SHP77 treated with DMSO at 0.1 percent for 48 hours (cell line): Measurements from ENCODE around the gene MAD1L1.
"Not testable (repeated sequence)": the region's sequence is repeated elsewhere in the genome, so short reads cannot be mapped to it uniquely, and the experiment has no call there.

Source experiments
- DNase-seq: peaks from one replicate; lab custom pipeline; 2025; lab: John Stamatoyannopoulos, UW

The MAD1L1 gene

DNA sequence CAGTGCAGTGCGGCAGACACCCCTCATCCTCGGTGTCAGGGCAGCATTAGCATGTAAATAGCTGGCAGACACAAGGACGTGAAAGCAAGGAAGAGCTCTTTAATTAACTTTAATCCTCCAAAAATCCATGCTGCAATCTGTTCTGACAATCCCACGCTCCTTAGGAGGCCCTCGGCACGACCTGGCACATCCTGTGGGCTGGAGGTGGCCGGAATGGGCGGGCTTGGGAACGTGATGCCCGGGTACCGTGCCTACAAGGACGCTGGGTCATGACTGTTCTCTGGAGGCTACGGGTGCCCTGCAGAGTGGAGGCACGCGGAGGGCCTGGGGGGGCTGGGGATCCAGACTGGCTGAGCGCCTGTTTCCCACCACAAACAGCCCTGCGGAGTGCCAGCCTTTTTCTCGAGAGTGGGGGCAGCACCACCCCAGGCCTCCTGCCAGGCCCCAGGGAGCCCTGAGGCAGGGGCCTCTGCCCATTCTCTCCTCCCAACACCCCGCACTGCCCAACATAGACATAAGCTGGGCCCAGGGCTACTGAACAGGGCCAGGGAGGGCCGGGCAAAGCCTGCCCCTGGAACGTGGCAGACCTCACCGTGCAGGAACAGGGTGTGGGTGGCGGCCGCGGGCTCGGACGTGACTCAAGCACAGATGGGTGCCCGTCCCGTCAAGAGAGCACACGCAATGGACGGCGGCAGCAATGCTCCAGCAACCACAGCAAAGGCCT, 189.3 kb downstream of the MAD1L1 start:
- DNase-seq, result no peak

DNA sequence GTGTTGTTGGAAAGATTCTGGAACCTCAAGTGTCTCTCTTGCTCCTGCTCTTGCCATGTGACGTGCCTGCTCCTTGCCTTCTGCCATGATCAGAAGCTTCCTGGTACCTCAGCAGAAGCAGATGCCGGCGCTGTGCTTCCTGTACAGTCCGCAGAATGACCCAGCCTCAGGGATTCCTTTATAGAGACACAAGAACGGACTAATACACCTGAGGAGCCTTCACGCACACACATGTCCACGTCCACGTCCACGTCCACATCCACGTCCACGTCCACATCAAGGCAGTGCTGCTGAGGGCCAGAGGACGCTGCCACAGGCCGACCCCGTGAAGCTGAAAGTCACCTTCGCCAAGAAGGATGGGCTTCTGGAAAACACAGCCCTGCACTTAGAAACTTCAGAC, 190.1 kb downstream of the MAD1L1 start:
- DNase-seq, result no peak

DNA sequence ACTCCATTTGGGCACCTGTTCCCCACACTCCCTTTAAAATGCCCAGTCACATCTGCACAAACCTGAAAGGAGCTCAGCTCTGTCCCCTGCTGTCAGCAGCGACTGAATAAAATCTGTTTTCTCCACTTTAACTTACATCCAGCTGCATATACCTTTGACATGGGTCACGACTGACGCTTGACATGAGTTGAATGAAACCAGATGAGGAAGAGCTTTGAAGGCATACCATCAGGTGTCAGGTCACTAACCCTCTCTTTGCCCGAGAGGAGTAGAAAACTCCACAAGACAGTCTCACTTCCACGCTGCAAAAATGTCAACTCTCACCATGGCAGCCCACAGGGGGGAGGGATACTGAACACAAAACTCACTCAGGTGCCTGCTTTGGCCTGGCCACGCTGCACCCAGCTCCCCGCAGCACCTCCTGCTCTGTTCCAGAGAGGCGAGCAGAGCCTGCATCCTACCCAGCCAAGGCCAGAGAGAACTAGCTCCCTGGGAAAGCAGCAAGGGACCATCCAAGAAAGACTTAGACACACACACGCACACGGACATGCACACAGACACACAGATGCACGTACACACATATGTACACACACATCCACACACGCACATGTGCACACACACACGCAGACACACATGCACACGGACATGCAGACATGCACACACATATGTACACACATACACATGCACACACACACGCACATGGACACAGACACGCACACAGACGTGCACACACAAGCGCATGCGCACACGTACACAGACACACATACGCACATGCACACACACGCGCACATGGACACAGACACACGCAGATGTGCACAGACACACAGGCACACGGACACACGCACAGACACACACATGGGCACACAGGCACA, 191.0 kb downstream of the MAD1L1 start:
- DNase-seq, result no peak

DNA sequence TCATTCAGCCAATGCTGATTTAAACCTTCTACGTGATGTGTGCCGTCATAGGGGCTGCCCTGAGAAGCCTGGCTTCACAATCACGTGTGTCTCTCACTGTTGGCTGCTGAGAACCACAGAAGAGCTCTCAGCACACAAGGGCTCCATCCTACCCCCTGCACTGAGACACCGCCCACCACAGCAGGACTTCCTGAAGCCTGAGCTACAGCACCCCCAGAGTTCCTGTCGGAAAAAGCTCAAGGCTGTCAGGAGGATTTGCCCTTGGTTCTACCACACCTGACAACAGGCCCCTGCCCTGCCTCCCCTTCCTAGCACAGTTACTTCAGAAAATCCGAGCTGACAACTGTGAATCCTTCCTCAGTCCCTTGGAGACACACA, 191.9 kb downstream of the MAD1L1 start:
- DNase-seq, result no peak

DNA sequence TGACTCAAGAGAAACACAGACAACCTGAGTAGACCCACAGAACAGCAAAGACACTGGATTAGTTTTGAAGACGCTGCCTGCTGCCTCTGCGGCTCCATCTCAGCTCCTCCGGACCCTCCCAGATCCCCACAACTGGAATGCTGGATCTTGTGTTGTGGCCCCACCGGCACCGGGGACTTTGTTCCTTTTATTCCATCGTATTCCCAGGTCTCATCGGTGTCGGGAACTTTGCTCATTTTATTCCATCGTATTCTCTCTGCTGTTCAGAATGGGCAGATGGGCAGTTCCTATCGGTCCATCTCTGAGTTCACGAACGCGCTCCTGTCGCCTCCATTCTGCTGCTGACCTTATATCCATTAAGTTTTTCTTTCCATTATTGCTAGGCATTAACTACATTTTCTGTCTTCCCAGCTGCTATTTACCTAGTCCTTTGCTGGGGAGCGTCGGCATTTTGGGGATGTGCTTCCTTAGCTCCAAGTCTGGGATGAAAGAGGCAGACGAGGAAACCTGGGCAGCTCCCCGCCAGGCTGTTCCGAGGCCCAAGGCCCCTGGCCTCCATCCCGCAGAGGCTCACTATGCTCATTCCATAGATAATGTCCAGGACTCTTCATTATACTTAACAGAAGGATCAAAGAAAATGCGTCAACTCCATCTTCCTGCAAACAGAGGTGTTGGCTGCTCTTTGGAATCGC, 192.4 kb downstream of the MAD1L1 start:
- DNase-seq, result no peak

DNA sequence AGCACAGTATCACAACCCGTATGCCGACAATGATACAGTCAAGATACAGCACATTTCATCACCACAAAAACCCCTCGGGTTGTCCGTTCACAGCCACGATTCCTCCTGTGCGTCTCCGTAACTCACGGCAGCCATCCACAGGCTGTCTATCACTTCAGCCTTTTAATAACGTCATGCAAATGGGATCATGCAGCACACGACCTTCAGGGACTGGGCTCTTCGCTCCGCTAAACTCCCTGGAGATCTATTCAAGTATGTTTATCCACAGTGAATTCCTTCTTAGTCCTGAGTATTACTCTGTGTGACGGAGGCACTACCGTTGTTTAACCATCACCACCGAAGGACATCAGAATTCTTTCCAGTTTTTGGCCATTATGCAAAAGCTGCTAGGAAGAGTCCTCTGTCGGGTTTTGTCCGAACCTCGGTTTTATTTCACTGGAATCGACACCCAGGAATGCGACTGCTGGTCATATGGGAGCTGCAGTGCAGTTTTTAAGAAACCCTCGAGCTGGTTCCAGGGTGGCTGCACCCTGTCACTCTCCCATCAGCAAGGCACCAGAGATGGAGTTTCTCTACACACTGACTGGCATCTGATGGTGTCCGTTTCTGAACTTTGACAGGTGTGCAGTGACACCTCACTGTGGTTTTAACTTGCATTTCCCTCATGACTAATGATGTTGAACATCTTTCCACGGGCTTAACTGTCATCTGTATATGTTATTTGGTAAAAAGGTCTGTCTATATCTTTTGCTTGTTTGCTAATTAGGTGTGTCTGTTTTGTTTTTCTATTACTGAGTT, 193.6 kb downstream of the MAD1L1 start:
- DNase-seq, result no peak

DNA sequence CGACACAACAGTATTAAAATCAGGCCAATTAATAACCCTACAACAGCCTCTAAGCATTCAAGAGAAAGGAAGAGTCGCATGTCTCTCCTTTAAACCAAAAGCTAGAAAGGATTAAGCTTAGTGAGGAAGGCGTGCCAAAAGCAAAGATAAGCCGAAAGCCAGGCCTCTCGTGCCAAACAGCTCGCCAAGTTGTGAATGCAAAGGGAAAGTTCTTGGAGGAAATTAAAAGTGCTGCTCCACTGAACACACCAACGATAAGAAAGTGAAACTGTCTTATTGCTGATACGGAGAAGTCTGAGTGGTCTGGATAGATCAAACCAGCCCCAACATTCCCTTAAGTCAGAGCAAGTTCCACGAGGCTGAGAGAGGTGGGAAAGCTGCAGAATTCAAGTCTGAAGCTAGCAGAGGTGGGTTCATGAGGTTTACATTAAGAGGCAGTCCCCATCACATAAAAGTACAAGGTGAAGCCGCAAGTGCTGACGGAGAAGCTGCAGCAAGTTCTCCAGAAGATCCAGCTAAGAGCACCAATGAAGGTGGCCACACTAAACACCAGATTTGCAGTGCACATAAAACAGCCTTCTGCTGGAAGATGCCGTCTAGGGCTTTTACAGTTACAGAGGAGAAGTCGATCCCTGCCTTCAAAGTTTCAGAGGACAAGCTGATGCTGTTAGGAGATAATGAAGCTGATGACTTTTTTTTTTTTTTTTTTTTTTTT, 194.8 kb downstream of the MAD1L1 start:
- no peak for DNase-seq

DNA sequence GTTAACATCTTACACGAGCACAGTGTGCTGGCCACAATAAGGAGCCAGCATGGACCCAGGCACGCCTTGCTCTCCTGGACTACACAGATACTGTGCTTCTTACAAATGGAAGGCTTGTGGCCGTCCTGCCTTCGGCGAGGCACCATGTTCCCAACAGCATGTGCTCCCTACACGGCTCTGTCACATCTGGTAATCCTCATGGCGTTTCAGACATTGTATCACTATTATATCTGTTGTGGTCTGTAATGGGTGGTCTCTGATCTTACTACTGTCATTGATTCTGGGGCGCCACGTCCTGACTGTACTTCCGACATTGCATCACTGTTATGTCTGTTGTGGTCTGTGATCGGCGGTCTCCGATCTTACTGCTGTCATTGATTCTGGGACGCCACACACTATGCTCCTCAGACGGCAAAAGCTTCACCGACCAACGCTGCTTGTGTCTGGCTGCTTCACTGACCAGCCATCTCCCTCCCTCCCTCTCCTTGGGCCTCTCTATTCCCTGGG, 195.4 kb downstream of the MAD1L1 start:
- no peak for DNase-seq

DNA sequence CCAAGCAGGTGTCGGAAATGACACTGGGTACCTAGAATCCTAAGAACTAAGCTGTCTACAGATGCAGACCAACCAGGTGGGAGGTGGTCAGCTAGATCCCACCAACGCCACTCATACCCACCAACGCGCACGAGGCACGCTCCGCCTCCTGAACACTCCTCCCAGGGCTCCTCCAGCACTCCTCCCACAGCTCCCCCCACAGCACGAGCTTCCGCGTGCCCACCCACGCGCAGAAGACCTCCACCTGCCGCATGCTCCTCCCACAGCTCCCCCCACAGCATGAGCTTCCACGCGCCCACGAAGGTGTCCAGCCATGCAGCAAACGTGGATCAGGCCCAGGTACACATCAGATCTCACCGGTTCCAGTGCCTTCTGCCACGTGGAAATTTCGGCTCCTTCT, 196.0 kb downstream of the MAD1L1 start:
- no peak for DNase-seq

DNA sequence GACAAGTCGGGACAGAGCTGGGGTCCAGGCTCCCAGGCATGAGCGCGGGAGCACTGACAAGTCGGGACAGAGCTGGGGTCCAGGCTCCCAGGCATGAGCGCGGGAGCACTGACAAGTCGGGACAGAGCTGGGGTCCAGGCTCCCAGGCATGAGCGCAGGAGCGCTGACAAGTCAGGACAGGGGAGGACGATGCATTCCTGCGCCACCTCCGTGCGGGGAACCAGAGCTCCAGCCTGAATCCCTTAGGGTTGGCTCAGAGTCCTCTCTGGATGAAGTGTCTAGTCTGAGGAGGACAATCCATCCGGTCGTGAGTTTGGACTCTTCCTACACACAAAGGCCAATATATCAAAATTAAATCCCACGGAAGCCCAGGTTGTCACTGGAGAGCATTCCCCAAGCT, 196.5 kb downstream of the MAD1L1 start:
- DNase-seq, result not testable (repeated sequence)

DNA sequence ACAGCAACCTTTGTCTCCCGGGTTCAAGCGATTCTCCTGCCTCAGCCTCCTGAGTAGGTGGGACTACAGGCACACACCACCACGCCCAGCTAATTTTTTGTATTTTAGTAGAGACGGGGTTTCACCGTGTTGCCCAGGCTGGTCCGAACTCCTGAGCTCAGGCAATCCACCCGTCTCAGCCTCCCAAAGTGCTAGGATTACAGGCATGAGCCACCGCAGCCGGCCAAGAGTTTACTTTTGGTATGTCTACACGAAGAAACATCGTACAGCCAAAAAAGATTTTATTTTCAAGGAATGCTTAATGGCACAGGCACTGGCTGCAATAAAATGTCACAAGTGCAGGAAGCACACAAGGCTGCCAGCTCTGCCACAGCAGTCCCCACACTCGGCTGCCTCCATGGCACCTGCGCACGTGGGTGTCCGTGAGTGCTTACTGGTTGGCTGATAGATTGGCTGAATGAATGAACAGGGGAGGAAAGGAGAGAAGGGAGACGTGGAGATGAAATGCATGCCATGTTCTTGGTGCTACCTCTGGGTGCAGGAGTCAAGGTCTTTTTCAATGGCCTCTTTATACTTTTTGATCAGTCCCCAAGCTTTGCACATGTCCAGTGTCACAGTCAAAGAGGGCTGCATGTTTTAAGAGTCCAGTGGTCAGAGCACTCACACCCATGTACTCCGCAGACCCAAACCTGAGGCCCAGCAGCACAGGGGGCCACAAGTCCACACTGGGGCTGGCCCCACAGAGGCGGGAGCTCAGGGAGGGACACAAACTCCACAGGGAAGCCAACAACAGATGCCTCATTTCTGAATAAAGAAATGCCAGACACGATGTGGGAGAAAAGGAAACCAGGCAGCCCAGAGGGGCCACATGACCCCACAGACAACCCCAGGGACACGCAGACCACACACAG, 198.2 kb downstream of the MAD1L1 start:
- DNase-seq, result no peak

DNA sequence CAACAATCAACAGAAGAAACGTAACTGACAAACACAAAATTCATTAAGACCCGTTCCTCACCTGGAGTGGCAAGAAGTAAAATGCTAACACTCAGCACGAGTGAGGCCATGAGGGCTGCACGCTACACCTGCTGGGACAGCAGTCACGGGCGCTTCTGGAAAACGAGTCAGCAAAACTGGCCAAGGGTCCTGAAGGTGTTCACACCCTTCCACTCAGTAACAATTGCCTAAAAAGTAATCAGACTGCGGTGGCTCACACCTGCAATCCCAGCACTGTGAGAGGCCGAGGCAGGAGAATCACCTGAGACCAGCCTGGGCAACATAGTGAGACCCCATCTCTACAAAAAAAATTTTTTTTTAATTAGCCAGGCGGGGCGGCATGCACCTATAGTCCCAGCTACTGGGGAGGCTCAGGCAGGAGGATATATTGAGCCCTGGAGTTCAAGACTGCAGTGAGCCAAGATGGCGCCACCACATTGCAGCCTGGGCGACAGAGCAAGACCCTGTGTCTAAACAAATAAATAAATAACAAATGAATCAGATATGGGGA, 199.1 kb downstream of the MAD1L1 start:
- no peak for DNase-seq

DNA sequence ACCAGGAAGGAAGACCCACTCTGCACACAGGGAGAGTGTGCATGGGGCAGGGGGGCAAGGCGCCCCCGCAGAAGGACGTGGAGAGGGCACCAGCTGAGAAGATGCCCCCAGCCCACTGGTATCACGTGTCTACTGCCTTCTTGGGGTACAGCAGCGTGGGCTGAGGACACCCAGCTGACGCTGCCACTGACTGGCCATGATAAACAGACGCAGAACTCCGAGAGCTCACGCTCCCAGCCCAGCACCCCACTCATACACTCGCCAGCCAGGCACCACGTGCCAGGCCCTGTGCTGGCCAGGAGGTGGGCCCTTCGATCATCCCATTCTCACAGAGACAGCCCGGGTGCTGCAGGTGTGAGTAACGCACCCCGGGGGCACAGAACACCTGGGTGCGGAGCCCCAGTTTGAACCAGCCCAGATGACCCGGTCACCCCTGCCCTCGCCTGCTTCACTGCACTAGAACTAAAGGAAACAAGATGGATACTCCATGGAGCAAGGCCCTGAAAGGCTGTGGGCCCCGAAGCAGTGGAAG, 199.8 kb downstream of the MAD1L1 start:
- no peak for DNase-seq

DNA sequence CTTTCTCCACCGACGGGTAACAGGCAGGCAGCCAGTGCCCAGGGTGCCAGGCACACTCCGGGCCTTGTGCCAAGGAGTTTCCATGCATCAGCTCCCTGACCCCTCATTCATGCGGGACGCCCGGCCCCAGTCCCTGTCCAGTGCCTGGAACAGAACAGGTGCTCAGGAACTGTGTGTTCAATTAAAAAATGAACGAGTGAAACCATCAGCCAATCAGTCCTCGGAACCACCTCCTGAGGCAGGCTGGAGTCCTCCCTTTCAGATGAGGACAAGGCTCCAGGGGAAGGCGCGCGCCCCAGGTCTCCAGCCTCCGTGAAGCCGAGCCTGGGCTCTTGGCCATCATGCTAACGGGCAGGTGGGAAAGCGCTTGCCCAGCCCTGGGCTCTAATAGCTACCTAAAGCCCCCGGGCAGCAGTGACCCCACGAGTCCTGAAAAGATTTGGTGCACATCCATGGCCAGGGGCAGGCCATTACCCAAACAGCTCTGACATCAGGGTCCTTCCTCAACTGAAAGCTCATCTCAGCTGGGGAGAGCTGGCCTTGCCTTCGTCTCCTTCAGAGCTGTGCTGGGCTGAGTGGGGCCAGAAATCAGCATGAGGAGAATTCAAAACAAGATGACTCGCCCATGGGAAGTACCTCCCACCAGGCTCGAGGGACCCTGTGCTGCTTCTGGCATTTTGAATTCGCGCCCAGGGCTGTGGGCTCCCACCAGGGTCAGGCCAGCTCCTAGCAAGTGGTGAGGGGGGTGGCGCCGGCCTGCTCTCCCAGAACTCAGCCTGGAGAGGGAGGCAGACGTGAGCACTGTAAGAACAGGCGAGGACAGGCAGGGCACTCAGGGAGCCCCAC, 200.5 kb downstream of the MAD1L1 start:
- DNase-seq, result no peak

DNA sequence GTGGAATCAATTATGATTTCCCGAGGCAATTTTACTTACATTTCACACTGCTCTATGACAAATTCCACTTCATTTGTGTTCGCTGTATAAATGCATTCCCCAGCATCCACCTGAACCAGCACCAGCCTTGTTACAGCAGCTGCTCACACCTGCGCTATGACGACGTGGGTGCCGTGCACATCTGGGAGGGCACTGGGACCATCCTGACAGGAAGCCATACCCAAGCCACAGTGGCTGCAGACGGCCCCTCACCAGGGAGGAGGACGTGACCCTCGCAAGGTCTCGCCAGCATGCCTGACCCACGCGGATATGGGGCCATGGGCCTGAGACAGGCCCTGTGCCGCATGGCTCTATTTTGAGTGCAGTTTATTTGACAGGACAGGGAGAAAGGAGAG, 201.3 kb downstream of the MAD1L1 start:
- DNase-seq, result no peak

DNA sequence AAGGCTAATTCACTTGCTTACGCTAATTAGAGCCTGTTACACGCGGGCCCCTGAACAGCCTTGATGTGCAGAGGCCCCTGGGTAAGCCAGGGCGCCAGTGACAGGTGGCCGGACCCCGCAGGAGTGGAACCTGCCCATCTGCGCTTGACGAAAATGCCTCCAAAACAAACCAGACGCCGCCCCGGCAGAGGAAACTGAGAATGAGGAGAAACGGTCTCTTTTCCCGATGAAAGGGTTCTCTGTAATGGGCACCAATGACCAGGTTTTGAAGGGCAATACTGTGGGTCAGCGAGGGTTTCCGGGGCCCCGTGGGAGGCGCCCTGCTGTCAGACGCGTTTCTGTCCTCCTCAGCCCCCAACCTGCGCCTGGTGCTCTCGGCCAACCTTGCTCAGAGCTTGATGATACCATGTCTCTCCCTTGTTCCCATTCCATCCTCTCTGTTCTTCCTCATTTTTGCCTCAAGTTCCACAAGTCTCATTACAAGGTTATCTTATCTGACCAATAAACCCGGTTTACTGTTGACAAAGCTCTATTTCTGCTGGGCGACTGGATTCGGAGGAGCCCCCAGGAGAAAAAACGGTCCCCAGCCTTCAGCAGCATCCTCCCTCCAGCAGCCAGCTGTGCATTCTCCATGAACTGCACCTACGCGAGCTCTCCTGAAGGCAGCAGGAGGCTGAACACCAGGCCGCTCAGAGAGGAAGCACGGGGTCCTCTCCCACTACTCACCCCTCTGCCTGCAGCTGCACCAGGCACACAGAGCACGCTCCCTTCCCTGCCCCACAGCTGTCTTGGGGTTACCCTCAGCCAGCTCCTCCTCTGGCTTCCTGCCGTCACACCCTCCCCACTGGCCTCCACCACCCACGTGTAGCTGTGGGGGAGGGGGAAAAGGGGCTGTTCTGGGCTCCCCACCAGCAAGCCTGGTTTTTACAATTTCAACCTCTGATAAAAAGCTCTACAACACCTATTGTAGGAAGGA, 202.0 kb downstream of the MAD1L1 start:
- no peak for DNase-seq

DNA sequence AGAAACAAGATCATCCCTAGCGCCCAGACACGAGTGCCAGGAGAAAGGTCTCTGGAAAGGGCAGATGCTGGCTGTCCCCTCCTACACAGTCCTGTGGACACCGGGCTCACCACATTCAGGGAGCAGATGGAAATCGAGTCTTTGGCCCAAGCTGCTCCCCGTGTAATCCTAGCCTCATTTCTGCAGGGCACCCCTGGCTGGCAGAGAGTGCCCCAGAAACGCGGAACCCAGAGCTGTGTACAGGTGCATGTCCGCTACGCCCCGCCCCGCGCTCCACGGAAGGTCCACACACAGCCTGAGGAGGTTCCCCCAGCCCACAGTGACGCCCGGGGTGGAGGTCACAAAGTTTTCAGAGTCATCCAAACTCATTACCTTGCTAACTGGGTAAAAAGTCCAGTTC, 202.8 kb downstream of the MAD1L1 start:
- DNase-seq, result no peak
